ENCODE data around the gene FXYD4.
A peak's percentile ranks its signal among the peaks of the same experiment; 100 is the strongest.

Gene FXYD4

DNA sequence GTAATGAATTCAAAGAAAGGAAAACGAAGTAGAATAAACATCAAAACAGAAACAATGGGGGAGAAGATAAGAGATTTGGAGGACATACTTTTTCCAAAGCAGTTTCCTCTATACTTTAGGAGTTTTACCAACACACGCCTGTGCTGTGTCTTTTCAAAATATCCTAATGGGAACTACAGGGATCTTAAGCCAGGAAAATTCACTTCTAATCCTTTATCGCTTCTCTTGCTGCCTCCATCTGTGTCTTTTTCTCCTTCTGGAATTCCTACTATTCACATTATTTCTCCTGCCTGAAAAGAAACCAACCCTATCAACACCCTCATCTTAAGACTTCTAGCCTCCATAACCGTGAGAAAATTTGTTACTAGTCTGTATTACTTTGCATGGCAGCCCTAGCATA lies 30.7 kb downstream of the FXYD4 start:
- TF ChIP-seq GATA1 (IDR thresholded peaks at IDR 0.05; ENCODE audit: low read depth, low read length) = no peak
- TF ChIP-seq POLR2A (IDR thresholded peaks at IDR 0.05; ENCODE audit: low read length) = no peak

DNA sequence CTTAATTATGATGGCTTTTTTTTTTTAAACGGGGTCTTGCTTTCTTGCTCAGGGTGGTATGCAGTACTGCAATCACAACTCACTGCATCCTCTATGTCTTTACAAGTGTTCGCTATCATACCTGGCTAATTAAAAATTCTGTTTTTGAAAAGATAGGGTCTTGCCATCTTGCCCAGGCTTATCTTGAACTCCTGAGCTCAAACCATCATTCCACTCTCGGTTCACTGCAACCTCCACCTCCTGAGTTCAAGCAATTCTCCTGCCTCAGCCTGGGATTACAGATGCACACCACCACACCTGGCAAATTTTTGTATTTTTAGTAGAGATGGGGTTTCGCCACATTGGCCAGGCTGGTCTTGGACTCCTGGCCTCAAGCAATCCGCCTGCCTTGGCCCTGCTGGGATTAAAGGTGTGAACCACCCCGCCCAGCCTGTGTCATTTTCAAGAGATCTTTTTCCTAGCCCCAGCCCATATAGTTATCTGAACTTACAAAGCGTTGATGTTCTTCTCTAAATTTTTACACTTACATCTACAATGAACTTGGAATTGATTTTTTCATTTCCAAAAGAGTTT lies 31.5 kb downstream of the FXYD4 start:
- no peak for DNase-seq
- no peak for TF ChIP-seq POLR2A (IDR thresholded peaks at IDR 0.05; ENCODE audit: low read length)
- no peak for TF ChIP-seq GATA1 (IDR thresholded peaks at IDR 0.05; ENCODE audit: low read depth, low read length)

More for the DNA sequence above, 30.7 kb downstream of the FXYD4 start:
- DNase-seq = no peak

GRCh38 chr10:43403911-43404703 lies 32.7 kb downstream of the FXYD4 start:
- peak in 1 of 2 experiments; percentile 65 for DNase-seq
- TF ChIP-seq POLR2A (IDR thresholded peaks at IDR 0.05; ENCODE audit: low read length) = no peak
- TF ChIP-seq GATA1 (IDR thresholded peaks at IDR 0.05; ENCODE audit: low read depth, low read length) = no peak

DNA sequence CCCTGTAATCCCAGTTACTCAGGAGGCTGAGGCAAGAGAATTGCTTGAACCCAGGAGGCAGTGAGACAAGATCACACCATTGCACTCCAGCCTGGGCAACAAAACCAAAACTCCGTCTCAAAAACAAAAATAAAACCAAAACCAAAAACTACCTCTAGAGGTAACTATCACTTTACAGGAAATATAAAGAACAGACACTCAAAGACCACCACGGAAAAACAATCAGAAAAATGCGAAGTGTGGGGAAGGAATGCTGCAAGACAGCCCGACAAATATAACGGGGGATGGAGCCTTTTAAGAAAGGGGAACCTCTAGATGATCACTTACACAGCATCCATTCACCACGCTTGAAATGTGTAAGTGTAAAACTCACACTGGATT lies 33.3 kb downstream of the FXYD4 start:
- DNase-seq = no peak
- TF ChIP-seq POLR2A (IDR thresholded peaks at IDR 0.05; ENCODE audit: low read length) (no peak), GATA1 (IDR thresholded peaks at IDR 0.05; ENCODE audit: low read depth, low read length) (no peak)

DNA sequence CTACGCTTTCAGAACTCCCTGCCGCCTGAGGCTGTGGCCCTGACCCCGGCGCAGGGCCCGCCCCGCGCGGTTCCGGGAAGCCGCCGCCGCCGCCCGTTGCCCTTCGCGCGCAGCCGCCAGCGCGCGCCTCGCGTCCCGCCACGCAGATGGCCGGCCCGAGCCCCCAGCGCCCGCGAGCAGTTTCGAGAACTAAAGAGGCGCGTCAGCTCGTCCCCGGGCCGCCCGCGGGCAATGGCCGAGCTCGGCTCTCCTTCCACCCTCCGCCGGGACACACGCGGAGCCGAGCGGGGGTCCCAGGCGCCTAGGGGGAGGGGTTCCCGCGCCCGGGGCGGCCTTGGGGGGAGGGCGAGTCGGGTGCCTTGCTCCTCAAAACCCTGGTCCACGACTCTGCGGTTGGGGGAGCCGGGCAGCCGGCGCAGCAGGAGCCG lies 35.7 kb downstream of the FXYD4 start:
- TF ChIP-seq GATA1 (IDR thresholded peaks at IDR 0.05; ENCODE audit: low read depth, low read length) (no peak), POLR2A (IDR thresholded peaks at IDR 0.05; ENCODE audit: low read length) (no peak)
- DNase-seq = peak; percentile 73 to 83

DNA sequence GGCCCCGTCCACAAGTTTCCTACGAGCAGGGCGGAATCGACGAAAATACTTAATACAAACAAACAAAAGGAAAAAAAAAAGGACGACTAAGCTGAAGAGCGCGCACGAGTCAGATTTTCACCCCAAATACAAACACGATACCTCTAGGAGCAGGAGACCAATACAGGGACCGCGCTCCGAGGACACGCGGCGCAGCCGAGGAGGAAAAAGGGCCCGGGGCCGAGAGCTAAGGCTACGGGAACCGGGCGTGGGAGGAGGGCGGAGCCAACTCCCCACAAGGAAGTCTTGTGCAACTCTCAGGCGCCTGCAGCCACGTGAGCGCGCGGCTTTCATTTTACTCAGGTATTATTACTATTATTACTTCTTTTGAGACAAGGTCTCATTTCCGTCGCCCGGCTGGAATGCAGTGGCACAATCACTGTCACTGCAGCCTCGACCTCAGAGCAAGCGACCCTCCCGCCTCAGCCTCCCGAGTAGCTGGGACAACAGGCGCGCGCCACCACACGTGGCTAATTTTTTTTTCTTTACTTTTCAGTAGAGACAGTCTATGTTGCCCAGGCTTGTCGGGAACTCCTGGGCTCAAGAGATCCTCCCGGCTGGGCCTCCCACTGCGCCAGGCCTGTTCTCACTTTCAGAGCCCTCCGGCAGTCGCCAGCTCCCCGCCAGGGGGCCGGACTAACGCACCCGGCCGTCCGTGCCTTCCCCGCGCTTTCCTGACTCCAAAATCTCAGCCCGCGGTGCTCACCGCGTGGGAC lies 36.3 kb downstream of the FXYD4 start:
- DNase-seq = peak; percentile 92 to 94
- TF ChIP-seq POLR2A (IDR thresholded peaks at IDR 0.05; ENCODE audit: low read length) (peak; percentile 90), GATA1 (IDR thresholded peaks at IDR 0.05; ENCODE audit: low read depth, low read length) (no peak)

DNA sequence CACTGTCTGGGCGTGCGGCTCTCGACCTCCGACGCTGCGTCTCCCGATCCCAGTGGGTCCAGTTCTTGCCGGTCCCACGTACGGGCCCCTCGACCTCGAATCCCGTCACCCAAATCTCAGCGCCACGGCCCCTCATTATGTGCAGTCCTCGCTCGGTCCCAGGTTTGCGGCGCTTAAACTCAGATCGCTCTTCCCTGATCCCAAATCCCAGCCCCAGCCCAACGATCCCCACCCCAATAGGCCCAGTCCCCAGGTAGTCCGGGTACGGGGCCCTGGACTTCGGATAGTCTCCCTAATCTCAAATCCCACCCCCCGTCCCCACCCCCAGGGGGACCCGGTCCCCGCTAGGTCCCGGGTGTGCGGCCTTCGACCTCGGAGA lies 36.9 kb downstream of the FXYD4 start:
- DNase-seq = no peak
- TF ChIP-seq POLR2A (IDR thresholded peaks at IDR 0.05; ENCODE audit: low read length) = no peak

DNA sequence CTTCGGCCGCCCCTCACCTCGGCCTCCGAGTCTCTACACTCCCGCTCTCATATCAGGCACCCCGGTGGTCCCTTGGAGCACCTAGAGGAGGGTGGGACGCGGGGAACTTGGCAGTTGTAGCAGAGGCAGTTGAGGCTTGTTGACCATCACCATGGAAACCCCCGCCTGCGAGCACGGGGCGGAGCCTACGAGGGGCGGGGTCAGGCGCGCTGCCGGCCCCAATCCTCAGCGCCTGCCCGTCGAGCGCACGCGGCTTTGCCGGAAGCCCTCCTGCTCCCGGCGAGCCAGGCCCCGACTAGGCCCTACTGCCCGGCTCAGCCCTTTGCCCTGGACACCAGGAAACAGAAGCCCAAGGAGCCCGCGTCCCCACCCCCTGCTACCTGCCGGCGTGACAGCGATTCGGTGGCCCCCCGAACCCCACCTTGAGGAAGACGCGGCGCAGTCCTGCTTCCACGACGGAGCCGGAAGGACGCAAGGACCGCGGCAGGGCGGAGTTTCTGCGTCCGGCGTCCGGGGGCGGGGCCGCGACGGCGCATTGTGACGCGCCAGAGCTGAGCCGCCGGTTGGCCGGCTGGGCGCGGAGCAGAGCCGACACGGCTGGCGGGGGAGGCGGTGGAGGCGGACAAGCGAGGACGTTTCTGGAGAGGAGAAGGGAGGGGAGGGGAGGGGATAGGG lies 37.4 kb downstream of the FXYD4 start, which contains the start of gene HNRNPF:
Gene HNRNPF, minus strand, starts transcription at position 477 of the 675 bp plus-strand sequence. CDS start 21,302 bp downstream, outside the sequence.
- TF ChIP-seq GATA1 (IDR thresholded peaks at IDR 0.05; ENCODE audit: low read depth, low read length) (no peak), POLR2A (IDR thresholded peaks at IDR 0.05; ENCODE audit: low read length) (peak; percentile 91)
- peak; percentile 97 for DNase-seq

DNA sequence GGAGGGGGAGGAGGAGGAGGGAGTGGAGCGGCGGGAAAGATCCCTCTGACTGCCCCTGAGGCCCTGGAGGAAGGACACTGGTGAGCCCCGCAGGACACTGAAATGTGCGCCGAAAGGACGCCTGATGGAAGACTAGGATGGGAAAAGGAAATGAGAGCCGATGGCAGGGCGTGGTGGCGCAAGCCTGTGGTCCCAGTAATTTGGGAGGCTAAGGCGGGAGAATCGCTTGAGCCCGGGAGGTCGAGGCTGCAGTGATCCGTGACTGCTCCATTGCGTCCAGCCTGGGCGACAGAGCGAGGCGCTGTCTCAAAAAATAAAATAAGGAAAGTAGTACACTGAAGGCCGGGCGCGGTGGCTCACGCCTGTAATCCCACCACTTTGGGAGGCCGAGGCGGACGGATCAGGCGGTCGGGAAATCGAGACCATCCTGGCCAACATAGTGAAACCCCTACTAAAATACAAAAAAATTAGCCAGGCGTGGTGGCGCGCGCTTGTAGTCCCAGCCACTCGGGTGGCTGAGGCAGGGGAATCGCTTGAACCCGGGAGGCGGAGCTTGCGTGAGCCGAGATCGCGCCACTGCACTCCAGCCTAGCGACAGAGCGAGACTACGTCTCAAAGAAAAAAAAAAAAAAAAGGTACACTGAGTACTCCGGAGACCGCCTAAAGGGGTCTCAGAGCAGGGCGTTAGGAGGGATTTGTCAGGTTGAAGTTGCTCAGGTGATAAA lies 38.1 kb downstream of the FXYD4 start:
- TF ChIP-seq GATA1 (IDR thresholded peaks at IDR 0.05; ENCODE audit: low read depth, low read length) = no peak
- TF ChIP-seq POLR2A (IDR thresholded peaks at IDR 0.05; ENCODE audit: low read length) = peak; percentile 68
- DNase-seq = peak; percentile 71 to 72

DNA sequence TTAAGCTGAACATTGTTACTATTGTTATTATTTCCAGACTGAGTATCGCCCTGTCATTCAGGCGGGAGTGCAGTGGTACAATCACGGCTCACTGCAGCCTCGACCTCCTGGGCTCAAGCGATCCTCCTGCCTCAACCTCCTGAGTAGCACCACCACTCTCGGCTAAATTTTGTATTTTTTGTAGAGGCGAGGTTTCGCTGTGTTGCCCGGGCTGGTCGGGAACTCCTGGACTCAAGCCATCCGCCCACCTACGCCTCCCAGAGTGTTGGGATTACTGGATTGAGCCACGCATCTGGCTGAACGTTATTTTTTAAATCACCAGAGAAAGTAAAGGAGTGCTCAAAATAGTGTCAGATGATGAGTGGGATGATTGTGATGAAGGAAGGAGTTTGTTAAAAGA lies 38.9 kb downstream of the FXYD4 start:
- DNase-seq = no peak
- TF ChIP-seq POLR2A (IDR thresholded peaks at IDR 0.05; ENCODE audit: low read length) (no peak), GATA1 (IDR thresholded peaks at IDR 0.05; ENCODE audit: low read depth, low read length) (no peak)

GRCh38 chr10:43411536-43411935 lies 40.1 kb downstream of the FXYD4 start:
- TF ChIP-seq POLR2A (IDR thresholded peaks at IDR 0.05; ENCODE audit: low read length) (no peak), GATA1 (IDR thresholded peaks at IDR 0.05; ENCODE audit: low read depth, low read length) (no peak)
- no peak for DNase-seq

- no peak for TF ChIP-seq POLR2A (IDR thresholded peaks at IDR 0.05; ENCODE audit: low read length)
- no peak for TF ChIP-seq GATA1 (IDR thresholded peaks at IDR 0.05; ENCODE audit: low read depth, low read length)
- DNase-seq = peak; percentile 74 to 78
These were observed 44.1 kb downstream of the FXYD4 start for GRCh38 chr10:43415544-43415943.
